Caco-2 (cell line): ENCODE measurements around the gene VWA8. TPM values are rescaled to one million over a fixed set of nuclear protein-coding genes. Genes with fewer than 3 reads are reported as not detected.
A peak's percentile ranks its signal among the peaks of the same experiment; 100 is the strongest.

ENCODE experiments used
- BruUV-seq: library from RNA; stranded (reverse); fragments of 400-500 nt; replicated peaks from 2 replicates; lab custom pipeline; 2021; lab: Mats Ljungman, UMichigan
- CTCF ChIA-PET: fragments of 300-600 bp; sonication (Branson Sonifier 250); formaldehyde crosslinking; loops from one replicate; lab custom pipeline; 2022; ENCODE audit warnings: antibody characterized with exemption; lab: Charles Lee
- POLR2A ChIA-PET: fragments of 300-600 bp; sonication (Branson Sonifier 250); formaldehyde crosslinking; loops from one replicate; lab custom pipeline; 2022; ENCODE audit warnings: antibody characterized with exemption; lab: Charles Lee
- DNase-seq, 2 experiments: peaks; one replicate each; pipeline versions ENCODE4 v3.0.0 to v3.0.0-alpha.2; 2020 to 2022
- H3K27me3 ChIP-seq: replicated peaks from 2 replicates; pipeline ENCODE4 v1.6.0; 2011; ENCODE audit warnings: low read length; ENCODE audit not compliant: control insufficient read depth, insufficient read depth
- H3K36me3 ChIP-seq: 2 replicates; pipeline ENCODE4 v1.5.1; 2011; ENCODE audit warnings: low read length; ENCODE audit not compliant: control insufficient read depth, insufficient read depth
- H3K4me1 ChIP-seq: fragments of 250-450 bp; sonication (Bioruptor Pico); 2 replicates; pipeline ENCODE4 v1.5.1; 2020; ENCODE audit warnings: mild to moderate bottlenecking
- H3K4me3 ChIP-seq: 2 replicates; pipeline ENCODE4 v1.5.1; 2011; ENCODE audit warnings: low read depth, mild to moderate bottlenecking, control low read depth, low read length
- H3K9me3 ChIP-seq: fragments of 250-450 bp; sonication (Bioruptor Pico); 2 replicates; pipeline ENCODE4 v1.5.1; 2020; ENCODE audit warnings: mild to moderate bottlenecking, moderate library complexity
- H3K27ac Mint-ChIP-seq: one replicate; pipeline ENCODE4 v1.8.0; 2022; ENCODE audit warnings: mixed read lengths; ENCODE audit not compliant: unreplicated experiment
- H3K27me3 Mint-ChIP-seq: one replicate; pipeline ENCODE4 v1.8.0; 2022; ENCODE audit warnings: mixed read lengths; ENCODE audit not compliant: insufficient read depth, unreplicated experiment
- H3K36me3 Mint-ChIP-seq: one replicate; pipeline ENCODE4 v1.8.0; 2022; ENCODE audit warnings: mild to moderate bottlenecking, mixed read lengths; ENCODE audit not compliant: insufficient read depth, unreplicated experiment
- H3K4me1 Mint-ChIP-seq: one replicate; pipeline ENCODE4 v1.8.0; 2022; ENCODE audit warnings: low read depth, mixed read lengths; ENCODE audit not compliant: unreplicated experiment
- H3K4me3 Mint-ChIP-seq: one replicate; pipeline ENCODE4 v1.8.0; 2022; ENCODE audit warnings: mild to moderate bottlenecking, moderate library complexity, mixed read lengths; ENCODE audit not compliant: unreplicated experiment
- H3K9me3 Mint-ChIP-seq: one replicate; pipeline ENCODE4 v1.8.0; 2022; ENCODE audit warnings: mixed read lengths; ENCODE audit not compliant: unreplicated experiment
- CTCF ChIP-seq, 2 experiments: fragments of 200-600 bp in 1 of 2; IDR thresholded peaks; 1 replicate in 1 of 2; 2 replicates in 1 of 2; pipeline versions ENCODE4 v1.5.1 to v1.8.0; 2011 to 2022; ENCODE audit warnings: antibody characterized with exemption in 1 of 2, control low read depth in 1 of 2, inconsistent platforms in 1 of 2, low read depth in 1 of 2, low read length in 1 of 2, mild to moderate bottlenecking in 1 of 2, moderate library complexity in 1 of 2; ENCODE audit not compliant: insufficient read depth in 1 of 2, severe bottlenecking in 1 of 2, unreplicated experiment in 1 of 2
- intact Hi-C: fragments of 100-400 bp; cut with micrococcal nuclease; formaldehyde crosslinking; loops from one replicate; pipeline ENCODE4 v1.10.0; 2022; ENCODE audit not compliant: unreplicated experiment
- total RNA-seq: library from RNA; stranded (reverse); gene quantifications from 2 replicates; pipeline ENCODE4 v1.2.3, GENCODE V29; 2022

VWA8 gene
- total RNA-seq, 1 experiment from 2014 or later = 20.7 TPM

- Histone ChIP-seq H3K4me1 (peaks cover 10% of the 10 kb centered on the region), H3K4me3 (no peak overlapping the region), H3K9me3 (no peaks in the 10 kb centered on the region), H3K27me3 (no peaks in the 10 kb centered on the region), H3K36me3 (no peaks in the 10 kb centered on the region)
- ChIA-PET CTCF (interaction anchor here (0.6 to 1.1 kb wide), 2 partner anchors 246 to 274 kb away, joined by 3 read pairs; no protein-coding TSS in a partner anchor), POLR2A (no interaction called here)
- no TSS peak for BruUV-seq
- Mint-ChIP-seq H3K36me3 (peaks cover 15% of the 10 kb centered on the region), H3K27ac (no peak overlapping the region), H3K4me1 (peaks cover 16% of the 10 kb centered on the region), H3K9me3 (no peaks in the 10 kb centered on the region), H3K27me3 (no peaks in the 10 kb centered on the region), H3K4me3 (no peak overlapping the region)
- peak; percentile 50 to 58 for DNase-seq
- peak; percentile 25 to 55 for TF ChIP-seq CTCF (IDR thresholded peaks at IDR 0.05; ENCODE audit: insufficient read depth in 1 of 2, low read depth in 1 of 2, low read length in 1 of 2, severe bottlenecking in 1 of 2, unreplicated experiment in 1 of 2)
- intact Hi-C loops = loop anchor here (1.0 to 10.0 kb wide), 2 partner anchors 37 to 248 kb away; no protein-coding TSS in a partner anchor
Measured at GRCh38 chr13:41942462-41943094, 18.3 kb downstream of the VWA8 start.

- Histone ChIP-seq H3K27me3 (no peaks in the 10 kb centered on the region), H3K36me3 (no peaks in the 10 kb centered on the region), H3K4me1 (peaks cover 10% of the 10 kb centered on the region), H3K4me3 (no peak overlapping the region), H3K9me3 (no peaks in the 10 kb centered on the region)
- ChIA-PET POLR2A (no interaction called here), CTCF (no interaction called here)
- intact Hi-C loops = loop anchor here (10.0 kb wide), 1 partner anchor 246 kb away; no protein-coding TSS in a partner anchor
- H3K4me3 Mint-ChIP-seq = no peak overlapping the region
- H3K27me3 Mint-ChIP-seq = no peaks in the 10 kb centered on the region
- no peak for TF ChIP-seq CTCF (IDR thresholded peaks at IDR 0.05; ENCODE audit: insufficient read depth in 1 of 2, low read depth in 1 of 2, low read length in 1 of 2, severe bottlenecking in 1 of 2, unreplicated experiment in 1 of 2)
- H3K27ac Mint-ChIP-seq = no peak overlapping the region
- DNase-seq = no peak
- peaks cover 16% of the 10 kb centered on the region for H3K4me1 Mint-ChIP-seq
- no TSS peak for BruUV-seq
- H3K36me3 Mint-ChIP-seq = peaks cover 8% of the 10 kb centered on the region
- no peaks in the 10 kb centered on the region for H3K9me3 Mint-ChIP-seq
Measured at GRCh38 chr13:41941174-41941573, 19.7 kb downstream of the VWA8 start.

GRCh38 chr13:41939398-41939797 is 21.5 kb downstream of the VWA8 start:
- ChIA-PET CTCF (no interaction called here), POLR2A (no interaction called here)
- Histone ChIP-seq H3K4me3 (no peak overlapping the region), H3K36me3 (no peaks in the 10 kb centered on the region), H3K9me3 (no peaks in the 10 kb centered on the region), H3K4me1 (peaks cover 8% of the 10 kb centered on the region), H3K27me3 (no peaks in the 10 kb centered on the region)
- no peak overlapping the region for H3K4me3 Mint-ChIP-seq
- no peak for TF ChIP-seq CTCF (IDR thresholded peaks at IDR 0.05; ENCODE audit: insufficient read depth in 1 of 2, low read depth in 1 of 2, low read length in 1 of 2, severe bottlenecking in 1 of 2, unreplicated experiment in 1 of 2)
- no peaks in the 10 kb centered on the region for H3K36me3 Mint-ChIP-seq
- H3K27me3 Mint-ChIP-seq = no peaks in the 10 kb centered on the region
- H3K9me3 Mint-ChIP-seq = no peaks in the 10 kb centered on the region
- H3K4me1 Mint-ChIP-seq = peaks cover 6% of the 10 kb centered on the region
- DNase-seq = no peak
- H3K27ac Mint-ChIP-seq = no peak overlapping the region
- BruUV-seq = no TSS peak
- intact Hi-C loops = no loop called here
